Activated T-helper 2 cell treated with anti-CD3 and anti-CD28 coated beads, Interferon-gamma antibody, Interleukin-2, Interleukin-4, amounts not matched to agents 10 μg/mL and 5 μg/mL and 100 μg/mL, durations not matched to agents 14 hours and 24 hours and 36 hours (primary cell): Measurements from ENCODE around the gene BAG5. TPM values are rescaled to one million over a fixed set of nuclear protein-coding genes. Genes with fewer than 3 reads are reported as not detected.

ENCODE experiments used
- DNase-seq: peaks from one replicate; pipeline ENCODE4 v3.0.0; 2021; ENCODE audit warnings: low spot score
- H3K27ac Mint-ChIP-seq: one replicate; pipeline ENCODE4 v1.8.0; 2021; ENCODE audit warnings: mixed read lengths
- H3K27me3 Mint-ChIP-seq: one replicate; pipeline ENCODE4 v1.8.0; 2021; ENCODE audit warnings: low read depth, mixed read lengths
- H3K36me3 Mint-ChIP-seq: one replicate; pipeline ENCODE4 v1.8.0; 2021; ENCODE audit warnings: low read depth, mixed read lengths
- H3K4me1 Mint-ChIP-seq: one replicate; pipeline ENCODE4 v1.8.0; 2021; ENCODE audit warnings: low read depth, mixed read lengths
- H3K4me3 Mint-ChIP-seq: one replicate; pipeline ENCODE4 v1.8.0; 2021; ENCODE audit warnings: low read depth, mild to moderate bottlenecking, moderate library complexity, mixed read lengths
- H3K9me3 Mint-ChIP-seq: one replicate; pipeline ENCODE4 v1.8.0; 2021; ENCODE audit warnings: mixed read lengths
- intact Hi-C: fragments of 100-400 bp; cut with micrococcal nuclease; formaldehyde crosslinking; loops from one replicate; pipeline ENCODE4 v1.15.1; 2023
- total RNA-seq: library from RNA; stranded (reverse); gene quantifications from 2 replicates; pipeline ENCODE4 v1.2.3, GENCODE V29; 2022

Gene BAG5
- total RNA-seq, 1 donor from 2014 or later, result 29.2 TPM

DNA sequence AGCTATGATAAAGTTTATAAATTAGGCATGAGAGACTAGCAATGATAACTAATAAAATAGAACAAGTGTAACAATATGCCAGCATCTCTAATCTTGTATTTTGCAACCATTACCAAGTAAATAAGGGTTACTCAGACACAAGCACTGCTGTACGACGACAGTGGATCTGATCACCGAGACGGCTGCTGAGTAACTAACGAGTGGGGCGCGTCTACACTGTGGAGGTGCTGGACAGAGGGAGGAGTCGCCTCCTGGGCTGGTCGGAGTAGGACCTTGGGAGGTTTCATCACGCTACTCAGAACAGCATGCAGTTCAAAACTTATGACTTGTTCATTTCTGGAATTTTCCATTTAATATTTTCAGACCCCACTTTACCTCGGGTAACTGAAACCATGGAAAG lies 18.7 kb upstream of the BAG5 start:
- no peaks in the 10 kb centered on the region for H3K4me1 Mint-ChIP-seq
- intact Hi-C loops, result no loop called here
- H3K9me3 Mint-ChIP-seq, result no peaks in the 10 kb centered on the region
- no peak for DNase-seq
- H3K36me3 Mint-ChIP-seq, result peaks cover 8% of the 10 kb centered on the region
- H3K27me3 Mint-ChIP-seq, result no peaks in the 10 kb centered on the region
- H3K27ac Mint-ChIP-seq, result no peak overlapping the region
- no peak overlapping the region for H3K4me3 Mint-ChIP-seq

DNA sequence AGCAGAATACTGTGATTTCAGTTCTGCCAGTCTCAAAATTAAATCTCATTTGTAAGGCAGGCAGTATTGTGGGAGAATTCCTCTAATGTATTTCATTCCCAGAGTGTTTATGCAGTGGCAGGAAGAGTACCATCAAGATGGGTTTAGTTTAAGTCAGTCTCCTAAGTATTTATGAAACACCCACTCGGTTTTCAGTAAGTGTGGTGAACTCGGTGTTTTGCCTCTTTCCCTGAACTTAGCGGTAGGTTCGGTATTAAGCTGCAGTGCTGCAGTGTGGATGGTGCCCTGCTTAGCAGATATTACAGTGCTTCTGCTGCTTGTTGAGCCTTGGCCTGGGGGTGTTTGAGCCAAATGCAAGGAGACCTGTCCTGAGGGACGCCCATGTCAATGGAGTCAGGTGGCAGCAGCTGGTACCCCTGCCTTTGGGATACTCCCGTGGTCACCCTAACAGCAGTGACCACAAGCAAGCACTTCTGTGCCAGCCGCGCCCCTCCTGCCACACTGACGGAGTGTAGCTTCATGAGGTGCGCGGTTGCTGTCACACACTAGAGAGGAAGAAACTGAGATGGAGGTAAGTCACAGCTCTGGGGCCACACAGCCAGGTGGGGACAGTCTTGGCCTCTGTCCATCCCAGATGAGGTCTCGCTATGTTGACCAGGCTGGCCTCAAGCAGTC lies 16.1 kb upstream of the BAG5 start:
- Mint-ChIP-seq H3K27ac (no peak overlapping the region), H3K9me3 (no peaks in the 10 kb centered on the region), H3K4me3 (no peak overlapping the region), H3K4me1 (no peaks in the 10 kb centered on the region), H3K36me3 (peaks cover 20% of the 10 kb centered on the region), H3K27me3 (no peaks in the 10 kb centered on the region)
- intact Hi-C loops, result no loop called here
- DNase-seq, result no peak

DNA sequence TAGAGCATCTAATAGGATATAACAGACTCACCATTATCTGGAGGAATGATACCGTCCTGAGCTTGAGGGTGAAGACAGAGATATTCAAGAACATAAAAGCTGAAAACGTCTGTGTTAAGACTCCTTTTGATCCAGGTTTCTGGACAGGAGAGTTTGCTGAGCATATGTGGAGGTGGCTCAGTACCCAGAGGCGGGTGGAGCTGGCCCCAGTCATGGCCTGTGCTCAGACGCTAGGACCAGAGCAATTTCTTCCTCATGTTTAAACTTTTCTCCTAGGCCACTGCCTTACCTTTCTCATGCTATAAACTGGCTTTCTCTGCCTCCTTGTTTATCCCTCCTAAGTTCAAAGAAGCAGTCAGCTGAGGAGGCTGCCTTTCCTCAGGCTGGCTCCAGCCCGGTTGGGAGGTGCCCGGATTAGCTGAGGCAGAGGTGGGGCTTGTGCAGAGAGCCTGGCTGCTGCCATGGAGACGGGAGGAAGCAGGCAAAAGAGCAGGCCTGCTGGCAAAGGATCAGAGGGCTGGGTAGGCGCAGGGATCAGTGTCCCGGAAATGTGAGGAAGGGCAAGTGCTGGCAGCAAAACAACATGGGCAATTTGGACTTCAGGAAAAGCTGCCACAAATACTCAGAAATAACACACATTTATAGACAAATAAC lies 14.0 kb upstream of the BAG5 start:
- intact Hi-C loops, result no loop called here
- no peaks in the 10 kb centered on the region for H3K9me3 Mint-ChIP-seq
- H3K27me3 Mint-ChIP-seq, result no peaks in the 10 kb centered on the region
- H3K36me3 Mint-ChIP-seq, result peaks cover 24% of the 10 kb centered on the region
- H3K4me3 Mint-ChIP-seq, result no peak overlapping the region
- H3K27ac Mint-ChIP-seq, result no peak overlapping the region
- no peak for DNase-seq
- no peaks in the 10 kb centered on the region for H3K4me1 Mint-ChIP-seq

DNA sequence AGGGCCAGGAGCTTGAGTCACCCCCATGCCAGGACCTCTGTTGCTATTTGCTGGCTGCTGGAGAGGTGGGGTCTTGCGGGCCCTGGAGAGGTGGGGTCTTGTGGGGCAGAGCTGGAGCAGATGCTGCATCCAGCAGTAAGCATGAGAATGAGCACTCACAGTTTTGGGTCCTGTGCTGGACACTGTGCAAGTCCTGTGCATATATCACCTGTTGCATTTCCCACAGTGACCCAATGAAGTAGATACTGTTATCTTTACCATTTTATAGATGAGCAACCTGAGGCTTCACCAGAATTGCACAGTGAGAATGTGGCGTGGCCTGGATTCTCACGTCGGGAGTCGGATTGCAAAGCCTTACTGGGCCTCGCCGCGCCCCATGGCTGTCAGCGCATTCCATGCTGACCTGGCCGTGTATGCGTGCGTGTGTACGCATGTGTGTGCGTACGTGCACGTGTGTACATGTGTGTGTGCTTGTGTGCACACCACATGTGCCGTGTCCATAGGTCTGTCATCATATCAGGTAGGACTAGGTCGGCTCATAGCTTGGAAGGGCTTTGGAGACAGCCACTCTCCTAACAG lies 12.3 kb upstream of the BAG5 start:
- no peak overlapping the region for H3K27ac Mint-ChIP-seq
- no peaks in the 10 kb centered on the region for H3K4me1 Mint-ChIP-seq

DNA sequence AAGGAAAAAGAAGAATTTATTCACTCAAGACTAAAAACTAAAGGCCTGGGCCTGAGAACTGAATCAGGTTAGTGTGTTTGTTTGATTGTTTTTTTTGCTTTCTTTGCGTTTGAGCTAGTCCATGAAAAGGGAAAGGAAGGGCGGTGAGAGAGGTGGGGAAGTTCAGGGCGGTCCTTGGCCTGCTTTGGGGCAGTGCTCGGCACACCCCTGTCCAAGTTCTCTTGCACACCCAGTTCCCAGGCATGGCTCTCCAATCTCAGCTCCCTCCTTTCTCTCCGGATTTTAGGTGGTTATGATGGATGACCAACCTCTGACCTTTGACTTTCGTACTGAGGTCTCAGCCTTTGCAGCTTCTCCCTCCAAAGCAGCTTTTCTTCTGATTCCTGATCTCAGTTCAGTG lies 11.6 kb upstream of the BAG5 start:
- no peak for DNase-seq
- intact Hi-C loops, result no loop called here
- H3K27ac Mint-ChIP-seq, result no peak overlapping the region
- H3K4me1 Mint-ChIP-seq, result no peaks in the 10 kb centered on the region
- H3K36me3 Mint-ChIP-seq, result peaks cover 25% of the 10 kb centered on the region
- no peaks in the 10 kb centered on the region for H3K9me3 Mint-ChIP-seq
- no peaks in the 10 kb centered on the region for H3K27me3 Mint-ChIP-seq
- no peak overlapping the region for H3K4me3 Mint-ChIP-seq

More for the DNA sequence above, 12.3 kb upstream of the BAG5 start:
- Mint-ChIP-seq H3K36me3 (peaks cover 25% of the 10 kb centered on the region), H3K27me3 (no peaks in the 10 kb centered on the region), H3K9me3 (no peaks in the 10 kb centered on the region), H3K4me3 (no peak overlapping the region)
- intact Hi-C loops, result no loop called here
- no peak for DNase-seq

DNA sequence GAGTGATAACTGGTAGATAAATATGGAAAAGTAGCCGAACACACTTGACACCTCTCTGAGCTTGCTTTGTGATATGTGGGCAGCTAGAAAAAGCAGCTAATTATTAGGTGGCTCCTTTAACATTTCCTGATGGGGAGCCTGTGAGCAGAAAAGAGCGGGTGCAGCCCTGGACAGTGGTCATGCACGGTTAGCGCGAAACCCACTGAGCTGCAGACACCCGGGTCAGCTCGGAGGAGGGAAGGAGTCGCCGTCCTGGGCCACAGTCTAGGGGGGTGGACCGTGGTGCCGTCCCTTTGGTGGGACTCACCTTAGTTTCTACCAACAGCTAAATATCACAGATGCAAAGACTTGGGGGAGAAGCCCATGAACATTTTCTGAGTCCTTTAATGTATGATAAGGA lies 7.0 kb upstream of the BAG5 start:
- no peaks in the 10 kb centered on the region for H3K4me1 Mint-ChIP-seq
- no peaks in the 10 kb centered on the region for H3K27me3 Mint-ChIP-seq
- H3K27ac Mint-ChIP-seq, result no peak overlapping the region
- no peaks in the 10 kb centered on the region for H3K9me3 Mint-ChIP-seq
- no peak for DNase-seq
- peaks cover 13% of the 10 kb centered on the region for H3K36me3 Mint-ChIP-seq
- H3K4me3 Mint-ChIP-seq, result no peak overlapping the region
- intact Hi-C loops, result loop anchor here (10.0 kb wide), 1 partner anchor 115 kb away; no protein-coding TSS in a partner anchor

DNA sequence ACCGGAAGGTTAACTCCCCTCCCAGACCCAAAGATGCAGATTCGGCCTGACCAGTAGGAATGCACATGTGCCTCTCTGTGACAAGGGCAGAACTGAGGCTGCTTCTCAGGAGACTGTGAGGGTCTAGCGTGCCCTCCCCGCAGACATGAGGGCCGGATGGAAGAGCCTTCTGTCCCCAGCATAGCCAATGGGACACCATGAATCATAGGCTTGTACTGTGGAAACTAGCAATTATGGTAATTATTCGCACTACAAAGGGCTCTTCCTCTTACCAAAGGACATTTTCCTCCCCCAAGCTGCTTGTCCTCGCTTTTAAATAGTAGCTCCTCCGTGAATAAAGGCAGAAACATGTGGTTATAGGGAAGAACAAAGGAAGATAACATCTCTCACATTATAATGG lies 6.5 kb upstream of the BAG5 start:
- intact Hi-C loops, result loop anchor here (10.0 kb wide), 1 partner anchor 116 kb away; no protein-coding TSS in a partner anchor
- Mint-ChIP-seq H3K9me3 (no peaks in the 10 kb centered on the region), H3K36me3 (peaks cover 10% of the 10 kb centered on the region), H3K4me3 (no peak overlapping the region), H3K4me1 (peaks cover 2% of the 10 kb centered on the region), H3K27ac (no peak overlapping the region), H3K27me3 (no peaks in the 10 kb centered on the region)
- no peak for DNase-seq

DNA sequence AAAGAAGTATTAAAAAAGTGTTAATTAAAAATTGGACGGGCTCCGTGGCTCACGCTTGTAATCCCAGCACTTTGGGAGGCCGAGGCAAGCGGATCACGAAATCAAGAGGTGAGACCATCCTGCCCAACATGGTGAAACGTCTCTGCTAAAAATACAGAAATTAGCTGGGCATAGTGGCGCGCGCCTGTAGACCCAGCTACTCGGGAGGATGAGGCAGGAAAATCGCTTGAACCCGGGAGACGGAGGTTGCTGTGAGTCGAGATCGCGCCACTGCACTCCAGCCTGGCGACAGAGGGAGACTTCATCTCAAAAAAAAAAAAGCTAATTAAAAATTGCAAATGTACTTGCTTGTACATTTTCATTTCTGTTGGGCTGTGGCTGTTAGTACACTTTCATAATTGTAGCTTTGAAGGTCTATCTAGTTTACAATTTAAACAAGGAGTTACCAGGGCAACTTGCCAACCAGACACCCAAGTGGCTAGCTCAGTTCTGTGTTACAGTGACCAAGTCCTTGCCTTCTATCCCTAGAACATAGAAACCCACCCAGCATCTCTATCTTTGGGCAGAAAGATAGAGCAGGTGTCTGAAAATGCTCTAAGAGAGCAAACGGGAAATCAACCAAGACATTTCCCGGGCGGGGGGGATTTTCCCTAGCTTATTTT lies 1.5 kb upstream of the BAG5 start:
- Mint-ChIP-seq H3K4me3 (peak overlapping the region; percentile 96), H3K9me3 (no peaks in the 10 kb centered on the region), H3K36me3 (peaks cover 30% of the 10 kb centered on the region), H3K4me1 (peaks cover 34% of the 10 kb centered on the region), H3K27ac (no peak overlapping the region), H3K27me3 (no peaks in the 10 kb centered on the region)
- intact Hi-C loops, result loop anchor here (10.0 kb wide), 1 partner anchor 121 kb away; no protein-coding TSS in a partner anchor
- no peak for DNase-seq

DNA sequence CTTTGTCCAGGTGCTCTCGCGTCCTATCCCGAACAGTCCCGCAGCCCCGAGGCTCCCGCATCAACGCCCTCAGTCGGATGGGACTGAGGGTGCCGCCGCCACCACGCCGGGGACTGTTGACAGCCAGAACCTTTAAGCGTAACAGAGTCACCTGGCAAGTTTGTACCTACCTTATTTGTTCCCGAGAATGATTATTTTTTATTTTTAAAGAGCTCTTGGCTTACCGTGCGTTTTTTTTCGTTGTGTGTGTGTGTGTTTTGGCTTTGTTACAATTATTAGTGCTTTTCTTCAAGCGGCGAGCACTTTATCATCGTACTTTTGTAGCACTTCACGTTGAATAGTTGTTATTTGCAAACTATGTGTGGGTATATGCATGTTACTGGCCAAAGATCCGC lies 766 bp upstream of the BAG5 start:
- Mint-ChIP-seq H3K27me3 (no peaks in the 10 kb centered on the region), H3K27ac (peak overlapping the region; percentile 73), H3K36me3 (peaks cover 34% of the 10 kb centered on the region)

DNA sequence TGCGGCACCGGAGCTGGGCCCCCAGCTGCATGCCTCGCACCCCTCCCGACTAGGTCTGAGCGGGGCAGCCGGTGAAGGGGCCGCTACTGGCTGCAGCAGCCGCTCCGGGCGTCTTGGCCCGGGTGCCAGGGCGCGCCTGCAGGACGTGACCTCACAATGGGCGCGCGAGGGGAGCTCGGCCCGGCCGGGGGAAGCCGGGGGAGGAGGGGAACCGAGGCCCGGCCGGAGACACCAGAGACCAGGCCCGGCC lies 353 bp downstream of the BAG5 start:
- Mint-ChIP-seq H3K4me1 (peaks cover 38% of the 10 kb centered on the region), H3K27me3 (no peaks in the 10 kb centered on the region), H3K4me3 (peak overlapping the region; percentile 95), H3K27ac (peak overlapping the region; percentile 74), H3K36me3 (peaks cover 40% of the 10 kb centered on the region), H3K9me3 (no peaks in the 10 kb centered on the region)
- intact Hi-C loops, result loop anchor here (1.0 to 10.0 kb wide), 5 partner anchors 33 to 228 kb away; partner anchors contain the start of genes EIF5, KLC1, TRMT61A and XRCC3
- DNase-seq, result no peak

More for the DNA sequence above, 766 bp upstream of the BAG5 start:
- DNase-seq, result no peak
- intact Hi-C loops, result loop anchor here (10.0 kb wide), 1 partner anchor 122 kb away; no protein-coding TSS in a partner anchor
- H3K4me1 Mint-ChIP-seq, result peaks cover 36% of the 10 kb centered on the region
- peak overlapping the region; percentile 96 for H3K4me3 Mint-ChIP-seq
- no peaks in the 10 kb centered on the region for H3K9me3 Mint-ChIP-seq

DNA sequence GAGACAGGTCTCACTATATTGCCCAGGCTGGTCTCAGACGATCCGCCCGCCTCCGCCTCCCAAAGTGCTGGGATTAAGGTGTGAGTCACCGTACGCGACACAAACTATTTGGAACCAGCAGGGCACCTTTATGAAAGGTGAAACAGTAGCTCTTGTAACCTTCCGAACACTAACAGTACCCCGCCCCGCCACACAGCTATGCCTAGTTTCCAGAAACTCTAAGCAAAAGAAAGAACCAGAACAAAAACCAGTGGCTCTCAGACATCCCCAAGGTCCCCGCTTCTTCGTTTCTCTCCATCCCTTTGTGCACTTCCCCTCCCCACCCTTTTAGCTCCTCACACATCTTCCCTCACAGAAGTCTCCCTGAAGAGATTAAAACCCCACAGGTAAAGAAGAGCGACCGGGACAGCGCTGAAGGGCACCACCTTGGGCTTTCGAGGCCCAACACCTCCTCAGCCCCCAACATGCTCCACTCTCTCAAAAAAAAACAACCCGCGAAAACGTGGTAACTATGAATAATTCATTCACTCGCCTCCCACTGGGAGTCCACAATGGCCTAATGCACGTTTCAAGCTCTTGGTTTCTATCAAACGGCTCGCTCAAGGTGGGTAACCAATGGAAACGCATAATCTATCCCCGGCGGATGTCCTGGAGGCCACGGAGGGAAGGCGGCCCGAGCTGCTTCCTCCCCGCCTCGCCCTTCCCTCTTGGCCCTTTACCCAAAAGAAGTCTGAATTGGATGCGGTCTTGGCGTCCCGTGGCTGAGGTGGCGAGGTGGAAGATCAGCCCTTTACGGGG lies 877 bp downstream of the BAG5 start:
- H3K9me3 Mint-ChIP-seq, result no peaks in the 10 kb centered on the region
- peak overlapping the region; percentile 74 for H3K27ac Mint-ChIP-seq
- peaks cover 38% of the 10 kb centered on the region for H3K4me1 Mint-ChIP-seq
- peaks cover 41% of the 10 kb centered on the region for H3K36me3 Mint-ChIP-seq
- DNase-seq, result peak; percentile 52
- intact Hi-C loops, result loop anchor here (1.0 to 10.0 kb wide), 5 partner anchors 32 to 227 kb away; partner anchors contain the start of genes EIF5, KLC1, TRMT61A and XRCC3
- H3K4me3 Mint-ChIP-seq, result peak overlapping the region; percentile 95
- H3K27me3 Mint-ChIP-seq, result no peaks in the 10 kb centered on the region

DNA sequence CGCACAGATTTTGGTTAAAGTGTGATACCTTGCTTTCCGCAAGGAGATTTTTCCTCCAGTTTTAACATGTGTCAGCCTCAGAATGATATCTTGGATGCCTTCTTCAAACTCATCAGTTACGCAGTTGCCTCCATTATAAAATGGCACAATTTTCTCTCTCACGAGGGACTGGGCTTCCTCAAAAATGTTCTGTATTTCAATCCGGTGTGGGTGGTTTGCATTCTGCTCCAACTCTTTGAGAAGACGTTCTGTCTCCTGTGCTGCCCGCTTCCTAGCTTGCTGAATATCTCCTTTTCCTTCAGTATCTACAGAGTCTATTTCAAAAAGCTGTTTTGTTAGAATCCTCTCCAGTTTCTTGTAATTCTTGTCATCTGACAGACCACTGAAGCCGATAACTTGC lies 1.8 kb downstream of the BAG5 start:
- Mint-ChIP-seq H3K36me3 (peaks cover 41% of the 10 kb centered on the region), H3K4me1 (peaks cover 38% of the 10 kb centered on the region), H3K9me3 (no peaks in the 10 kb centered on the region), H3K4me3 (peak overlapping the region; percentile 95), H3K27ac (no peak overlapping the region), H3K27me3 (no peaks in the 10 kb centered on the region)
- DNase-seq, result no peak
- intact Hi-C loops, result loop anchor here (10.0 kb wide), 1 partner anchor 124 kb away; no protein-coding TSS in a partner anchor
